IPS-18c (cell line): ENCODE results near the gene HIPK1.

Source experiments
- H3K4me3 ChIP-seq: 2 replicates; pipeline ENCODE4 v1.7.0; 2013; ENCODE audit warnings: low read depth, mild to moderate bottlenecking, low read length, moderate library complexity; ENCODE audit not compliant: insufficient read depth
- H3K9me3 ChIP-seq: one replicate; pipeline ENCODE4 v1.6.1; 2013; ENCODE audit warnings: mild to moderate bottlenecking, low read length, moderate library complexity; ENCODE audit not compliant: control insufficient read depth, insufficient read depth

HIPK1 gene

GRCh38 chr1:113957984-113958383 is 28.9 kb downstream of the HIPK1 start:
- H3K4me3 ChIP-seq: no peak overlapping the region

GRCh38 chr1:113958691-113959090 is 29.6 kb downstream of the HIPK1 start:
- Histone ChIP-seq H3K4me3 (no peak overlapping the region), H3K9me3 (no peaks in the 10 kb centered on the region)

More at GRCh38 chr1:113957984-113958383, 28.9 kb downstream of the HIPK1 start:
- H3K9me3 ChIP-seq: no peaks in the 10 kb centered on the region

DNA sequence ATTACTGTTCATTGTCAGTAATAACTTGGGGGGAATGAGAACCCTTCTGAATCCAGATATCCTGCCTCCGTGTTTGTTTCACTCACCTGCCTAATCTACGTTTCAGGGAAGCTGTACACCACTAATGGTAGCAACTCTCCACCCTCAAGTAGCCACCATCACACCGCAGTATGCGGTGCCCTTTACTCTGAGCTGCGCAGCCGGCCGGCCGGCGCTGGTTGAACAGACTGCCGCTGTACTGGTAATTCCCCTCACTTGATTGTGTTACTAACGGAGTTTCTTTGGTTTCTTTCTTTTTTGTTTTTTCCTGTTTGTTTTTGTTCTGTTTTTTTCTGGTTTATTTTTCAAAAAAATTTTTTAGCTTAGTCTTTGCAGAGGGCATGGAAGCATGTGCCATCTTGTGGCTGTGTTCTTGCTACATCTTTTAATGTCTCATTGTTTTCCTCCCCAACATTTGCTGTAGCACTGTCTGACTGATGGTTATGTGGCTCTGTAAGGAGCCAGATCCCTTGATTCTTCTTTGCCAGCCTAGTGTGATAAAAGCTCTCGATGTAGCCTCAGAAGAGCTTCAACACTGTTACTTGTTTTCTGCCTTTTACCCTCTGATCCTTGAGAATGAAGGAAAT is 34.3 kb downstream of the HIPK1 start:
- Histone ChIP-seq H3K9me3 (no peaks in the 10 kb centered on the region), H3K4me3 (no peak overlapping the region)

GRCh38 chr1:113965703-113966412 is 36.7 kb downstream of the HIPK1 start:
- H3K4me3 ChIP-seq: no peak overlapping the region
- no peaks in the 10 kb centered on the region for H3K9me3 ChIP-seq

DNA sequence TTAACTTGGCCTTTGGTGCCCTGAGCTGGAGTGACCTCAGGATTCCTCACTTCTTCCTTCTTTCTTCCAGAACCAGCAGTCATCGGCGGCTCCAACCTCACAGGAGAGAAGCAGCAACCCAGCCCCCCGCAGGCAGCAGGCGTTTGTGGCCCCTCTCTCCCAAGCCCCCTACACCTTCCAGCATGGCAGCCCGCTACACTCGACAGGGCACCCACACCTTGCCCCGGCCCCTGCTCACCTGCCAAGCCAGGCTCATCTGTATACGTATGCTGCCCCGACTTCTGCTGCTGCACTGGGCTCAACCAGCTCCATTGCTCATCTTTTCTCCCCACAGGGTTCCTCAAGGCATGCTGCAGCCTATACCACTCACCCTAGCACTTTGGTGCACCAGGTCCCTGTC is 43.8 kb downstream of the HIPK1 start:
- H3K9me3 ChIP-seq: no peaks in the 10 kb centered on the region
- H3K4me3 ChIP-seq: no peak overlapping the region

DNA sequence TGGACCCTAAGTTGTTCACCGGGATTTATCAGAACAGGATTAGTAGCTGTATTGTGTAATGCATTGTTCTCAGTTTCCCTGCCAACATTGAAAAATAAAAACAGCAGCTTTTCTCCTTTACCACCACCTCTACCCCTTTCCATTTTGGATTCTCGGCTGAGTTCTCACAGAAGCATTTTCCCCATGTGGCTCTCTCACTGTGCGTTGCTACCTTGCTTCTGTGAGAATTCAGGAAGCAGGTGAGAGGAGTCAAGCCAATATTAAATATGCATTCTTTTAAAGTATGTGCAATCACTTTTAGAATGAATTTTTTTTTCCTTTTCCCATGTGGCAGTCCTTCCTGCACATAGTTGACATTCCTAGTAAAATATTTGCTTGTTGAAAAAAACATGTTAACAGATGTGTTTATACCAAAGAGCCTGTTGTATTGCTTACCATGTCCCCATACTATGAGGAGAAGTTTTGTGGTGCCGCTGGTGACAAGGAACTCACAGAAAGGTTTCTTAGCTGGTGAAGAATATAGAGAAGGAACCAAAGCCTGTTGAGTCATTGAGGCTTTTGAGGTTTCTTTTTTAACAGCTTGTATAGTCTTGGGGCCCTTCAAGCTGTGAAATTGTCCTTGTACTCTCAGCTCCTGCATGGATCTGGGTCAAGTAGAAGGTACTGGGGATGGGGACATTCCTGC is 46.2 kb downstream of the HIPK1 start:
- Histone ChIP-seq H3K4me3 (no peak overlapping the region), H3K9me3 (no peaks in the 10 kb centered on the region)

GRCh38 chr1:113976609-113977278 is 47.6 kb downstream of the HIPK1 start:
- H3K4me3 ChIP-seq: no peak overlapping the region
- no peaks in the 10 kb centered on the region for H3K9me3 ChIP-seq

GRCh38 chr1:113977906-113978305 is 48.8 kb downstream of the HIPK1 start:
- Histone ChIP-seq H3K9me3 (no peaks in the 10 kb centered on the region), H3K4me3 (no peak overlapping the region)

- H3K4me3 ChIP-seq: peak within 1 kb of the TSS; percentile 40
- H3K9me3 ChIP-seq: no peaks in the 10 kb centered on the region
Measured at GRCh38 chr1:113978863-113979702, 50.0 kb downstream of the HIPK1 start, which contains the start of gene OLFML3. TSS of gene OLFML3 (plus strand) at chr1:113979474. CDS start at chr1:113979517, 43 bp downstream.

DNA sequence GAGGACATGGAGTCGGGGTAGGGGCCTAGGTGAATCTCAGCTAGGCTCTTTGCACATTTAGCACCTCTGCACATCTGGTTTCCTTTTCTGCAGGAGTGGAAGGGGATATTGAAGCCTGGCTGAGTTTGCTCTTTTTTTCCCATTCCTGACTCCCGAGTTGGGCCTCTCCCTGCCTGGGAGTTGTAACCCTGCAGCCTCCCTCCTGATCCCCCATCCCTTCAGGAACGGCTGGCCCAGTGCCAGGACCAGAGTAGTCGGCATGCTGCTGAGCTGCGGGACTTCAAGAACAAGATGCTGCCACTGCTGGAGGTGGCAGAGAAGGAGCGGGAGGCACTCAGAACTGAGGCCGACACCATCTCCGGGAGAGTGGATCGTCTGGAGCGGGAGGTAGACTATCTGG is 51.0 kb downstream of the HIPK1 start:
- Histone ChIP-seq H3K4me3 (peak overlapping the region; percentile 40; the same call in 1 of the 2 replicates), H3K9me3 (no peaks in the 10 kb centered on the region)

DNA sequence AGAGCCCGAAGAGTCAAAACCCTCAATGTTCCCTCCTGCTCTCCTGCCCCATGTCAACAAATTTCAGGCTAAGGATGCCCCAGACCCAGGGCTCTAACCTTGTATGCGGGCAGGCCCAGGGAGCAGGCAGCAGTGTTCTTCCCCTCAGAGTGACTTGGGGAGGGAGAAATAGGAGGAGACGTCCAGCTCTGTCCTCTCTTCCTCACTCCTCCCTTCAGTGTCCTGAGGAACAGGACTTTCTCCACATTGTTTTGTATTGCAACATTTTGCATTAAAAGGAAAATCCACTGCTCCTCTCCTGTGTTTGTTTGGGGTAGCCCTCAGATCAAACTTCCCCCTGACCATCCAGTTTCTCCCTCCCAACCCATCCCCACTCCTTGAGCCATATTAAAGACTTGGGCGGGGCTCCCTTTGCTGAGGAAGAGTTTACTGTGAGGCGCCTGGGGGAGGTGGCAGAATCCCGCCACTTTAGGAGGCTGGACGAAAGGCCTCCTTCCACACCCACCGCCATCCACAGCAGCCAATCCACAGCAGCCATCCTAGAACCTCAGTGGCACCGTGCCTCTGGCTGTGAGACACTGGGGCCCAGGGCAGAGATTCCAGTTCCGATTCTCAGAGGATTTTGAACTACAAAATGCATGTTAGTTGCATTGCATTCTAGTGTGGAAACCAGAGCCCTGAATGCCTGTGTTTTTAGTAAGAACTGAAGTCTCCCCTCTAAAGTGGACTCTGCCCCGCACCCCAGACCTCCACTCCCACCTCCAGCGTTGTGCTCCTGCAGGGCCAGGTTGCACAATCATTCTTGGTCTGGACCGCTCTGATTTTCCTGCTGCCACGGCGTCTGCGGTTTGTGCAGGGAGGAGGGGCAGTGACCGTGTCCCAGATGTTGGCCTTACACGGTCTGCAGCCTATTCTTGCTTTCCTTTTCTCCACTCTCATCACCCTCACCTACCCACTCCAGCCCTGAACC is 53.1 kb downstream of the HIPK1 start:
- Histone ChIP-seq H3K9me3 (no peaks in the 10 kb centered on the region), H3K4me3 (no peak overlapping the region; the same call in 1 of the 2 replicates)

GRCh38 chr1:113982949-113983348 is 53.8 kb downstream of the HIPK1 start:
- H3K9me3 ChIP-seq: no peaks in the 10 kb centered on the region
- H3K4me3 ChIP-seq: no peak overlapping the region

- H3K4me3 ChIP-seq: no peak overlapping the region
- H3K9me3 ChIP-seq: no peaks in the 10 kb centered on the region
Measured at GRCh38 chr1:113983391-113983790, 54.3 kb downstream of the HIPK1 start.

DNA sequence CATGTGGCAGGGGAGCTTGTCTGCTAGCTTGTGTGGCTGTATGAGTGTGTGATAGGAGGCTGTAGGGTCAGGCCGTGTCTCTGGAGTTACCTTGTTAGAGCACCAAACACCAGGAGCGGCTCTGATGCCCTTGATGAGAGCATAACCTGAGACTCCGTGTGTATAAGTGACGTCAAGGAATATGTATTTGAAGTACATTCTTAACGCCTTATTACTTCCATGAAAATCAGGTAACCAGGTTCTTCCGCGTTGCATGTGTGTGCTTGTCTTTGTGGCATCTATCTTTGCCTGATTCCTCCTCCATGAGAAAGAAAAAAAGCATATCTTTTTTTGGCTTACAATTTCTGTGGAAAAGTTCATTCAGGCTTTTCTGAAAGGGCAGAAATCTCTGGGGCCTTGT is 54.7 kb downstream of the HIPK1 start:
- H3K4me3 ChIP-seq: no peak overlapping the region

GRCh38 chr1:113984710-113985109 is 55.6 kb downstream of the HIPK1 start:
- H3K4me3 ChIP-seq: no peak overlapping the region
- H3K9me3 ChIP-seq: peaks cover 3% of the 10 kb centered on the region

More for the DNA sequence above, 54.7 kb downstream of the HIPK1 start:
- no peaks in the 10 kb centered on the region for H3K9me3 ChIP-seq

GRCh38 chr1:113986802-113987201 is 57.7 kb downstream of the HIPK1 start:
- no peak overlapping the region for H3K4me3 ChIP-seq
- peaks cover 3% of the 10 kb centered on the region for H3K9me3 ChIP-seq
